Left forelimb (tissue), 1 donor: ENCODE results near the gene PDXDC1.
A peak's percentile ranks its signal among the peaks of the same experiment; 100 is the strongest.
"Not testable (repeated sequence)": the region's sequence is repeated elsewhere in the genome, so short reads cannot be mapped to it uniquely, and the experiment has no call there.

ENCODE experiments used
- DNase-seq: peaks from one replicate; pipeline ENCODE4 v3.0.0-alpha.2; 2018; ENCODE audit warnings: low spot score

Gene PDXDC1

GRCh38 chr16:15133554-15133953, 158.7 kb downstream of the PDXDC1 start:
- DNase-seq = not testable (repeated sequence)

DNA sequence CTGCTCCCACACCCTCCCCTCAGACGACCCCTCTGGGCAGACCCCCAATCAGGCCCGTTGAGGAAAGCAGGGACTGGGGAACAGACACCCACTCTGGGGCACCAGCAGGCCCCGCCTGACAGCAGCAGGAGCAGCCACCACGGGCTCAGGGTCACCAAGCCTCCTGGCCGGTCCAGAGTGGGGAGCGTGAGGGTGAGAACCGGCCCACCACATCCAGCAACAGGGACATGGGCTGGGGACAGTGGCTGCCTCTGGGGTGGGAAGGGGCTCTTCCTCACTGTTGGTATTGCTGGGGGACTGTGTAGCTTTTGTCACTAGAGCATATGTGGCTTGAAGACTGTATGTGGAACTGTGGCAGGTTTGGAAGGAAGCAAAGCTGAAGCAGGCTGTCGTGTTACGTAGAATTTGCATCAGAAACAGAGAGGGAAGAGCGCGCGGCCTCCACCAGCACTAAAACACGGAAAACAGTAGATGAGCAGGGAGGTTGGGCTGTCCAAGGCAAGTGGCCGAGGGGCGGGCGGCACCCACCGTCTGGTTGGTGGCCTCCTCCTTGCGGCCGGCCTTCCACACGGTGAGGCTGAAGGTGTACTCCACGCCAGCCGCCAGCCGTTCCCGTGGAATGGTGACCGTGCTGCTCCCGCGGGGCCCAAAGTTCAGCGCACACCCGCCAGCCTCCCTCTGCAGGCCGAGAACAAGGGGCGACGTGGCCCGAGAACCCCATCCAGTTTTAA, 160.1 kb downstream of the PDXDC1 start:
- DNase-seq = not testable (repeated sequence)

DNA sequence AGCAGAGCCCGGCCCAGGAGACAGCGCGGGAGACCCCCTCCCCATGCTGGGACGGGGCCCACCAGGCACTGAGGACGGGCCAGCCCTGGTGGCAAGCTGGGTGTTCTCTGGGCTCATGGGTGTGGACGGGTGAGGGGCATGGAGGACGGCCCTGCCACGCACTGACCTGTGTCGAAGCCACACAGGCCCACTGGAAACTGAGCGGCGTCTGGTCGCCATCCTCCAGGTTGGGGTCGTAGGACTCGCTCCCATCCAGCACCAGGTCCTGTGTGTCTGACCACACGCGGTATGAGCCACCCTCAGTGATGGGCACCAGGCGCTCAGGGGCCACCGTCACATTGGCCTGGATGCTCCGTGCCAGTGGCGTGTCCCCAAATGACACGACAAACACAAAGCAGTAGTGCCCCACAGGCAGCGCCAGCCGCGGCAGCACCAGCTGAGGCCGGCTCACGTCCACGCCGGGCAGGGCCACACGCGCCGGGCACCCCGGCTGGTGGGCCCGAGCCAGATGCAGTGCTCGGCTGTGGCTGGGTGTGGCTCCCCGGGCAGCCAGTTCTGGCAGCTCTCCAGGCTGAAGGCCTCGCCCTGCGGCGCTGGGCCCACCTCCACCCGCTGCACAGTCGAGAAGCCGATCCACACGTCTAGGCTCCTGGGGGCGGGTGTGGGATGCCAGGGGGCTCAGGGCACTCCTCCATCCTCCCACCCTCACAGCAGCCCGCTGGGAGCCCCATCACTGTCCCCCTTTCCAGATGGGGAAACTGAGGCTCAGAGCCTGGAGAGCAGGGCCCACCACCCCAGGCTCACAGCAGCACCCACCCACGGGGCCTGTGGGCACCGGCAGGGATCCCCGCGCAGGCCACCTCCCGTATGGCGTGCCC, 160.9 kb downstream of the PDXDC1 start:
- DNase-seq = peak; percentile 30

- not testable (repeated sequence) for DNase-seq
Observed at GRCh38 chr16:15137514-15137913, 162.7 kb downstream of the PDXDC1 start.

GRCh38 chr16:15140444-15141365, 165.9 kb downstream of the PDXDC1 start:
- peak; percentile 63 for DNase-seq

DNA sequence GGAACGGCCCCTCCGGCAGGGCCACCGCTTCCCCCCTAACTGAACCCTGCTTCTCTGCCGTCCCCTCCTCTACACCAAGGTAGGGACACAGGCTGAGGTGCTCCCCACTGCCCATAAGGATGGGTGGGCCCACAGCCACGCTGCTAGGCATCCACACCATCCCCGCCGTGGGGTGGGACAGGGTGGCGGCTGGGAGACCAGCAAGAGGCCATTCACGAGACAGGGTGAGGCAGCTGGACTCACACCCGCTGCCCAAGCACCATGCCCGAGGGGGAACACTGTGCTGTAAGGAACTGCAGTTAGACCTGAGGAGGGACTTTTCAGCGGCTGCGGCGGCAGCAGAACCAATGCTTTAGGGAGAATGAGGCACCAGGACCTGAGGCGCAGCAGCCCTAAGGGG, 166.8 kb downstream of the PDXDC1 start:
- peak; percentile 53 for DNase-seq

- DNase-seq = peak; percentile 63
Observed at GRCh38 chr16:15142107-15142890, 167.5 kb downstream of the PDXDC1 start.

GRCh38 chr16:15142891-15143600, 168.2 kb downstream of the PDXDC1 start:
- not testable (repeated sequence) for DNase-seq

- DNase-seq = peak; percentile 68
Observed at GRCh38 chr16:15143601-15144091, 168.8 kb downstream of the PDXDC1 start.

- DNase-seq = peak; percentile 75
Observed at GRCh38 chr16:15144092-15144631, 169.3 kb downstream of the PDXDC1 start.

DNA sequence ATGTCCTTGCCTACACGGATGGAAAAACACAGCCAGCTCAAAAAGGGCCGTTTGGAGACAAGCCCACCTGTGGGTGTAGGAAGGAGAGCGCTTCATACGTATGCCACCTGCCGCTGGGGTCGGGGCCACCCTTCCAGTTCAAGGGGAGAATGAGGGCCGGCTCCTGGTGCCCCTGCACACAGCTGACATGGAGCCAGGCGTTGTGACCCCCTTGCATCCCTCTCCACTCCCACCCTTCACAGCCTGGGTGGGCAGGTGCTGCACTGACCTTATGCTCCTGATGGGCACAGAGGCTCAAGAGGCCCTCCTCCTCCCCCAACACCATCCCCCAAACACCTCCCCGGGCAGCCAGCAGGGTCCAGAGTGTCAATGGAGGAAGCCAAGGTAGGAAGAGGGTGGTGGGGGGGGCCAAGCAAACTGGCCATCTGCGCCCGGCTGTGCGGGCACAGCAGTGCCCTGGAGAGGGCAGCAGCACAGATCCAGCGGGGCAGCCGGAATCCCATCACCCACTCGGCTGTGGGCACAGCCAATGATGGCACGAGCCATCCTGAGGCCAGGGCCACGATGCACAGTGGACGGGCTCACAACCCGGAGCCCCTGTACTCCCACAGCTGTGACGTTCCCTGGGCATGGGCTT, 170.1 kb downstream of the PDXDC1 start:
- peak; percentile 59 for DNase-seq

DNA sequence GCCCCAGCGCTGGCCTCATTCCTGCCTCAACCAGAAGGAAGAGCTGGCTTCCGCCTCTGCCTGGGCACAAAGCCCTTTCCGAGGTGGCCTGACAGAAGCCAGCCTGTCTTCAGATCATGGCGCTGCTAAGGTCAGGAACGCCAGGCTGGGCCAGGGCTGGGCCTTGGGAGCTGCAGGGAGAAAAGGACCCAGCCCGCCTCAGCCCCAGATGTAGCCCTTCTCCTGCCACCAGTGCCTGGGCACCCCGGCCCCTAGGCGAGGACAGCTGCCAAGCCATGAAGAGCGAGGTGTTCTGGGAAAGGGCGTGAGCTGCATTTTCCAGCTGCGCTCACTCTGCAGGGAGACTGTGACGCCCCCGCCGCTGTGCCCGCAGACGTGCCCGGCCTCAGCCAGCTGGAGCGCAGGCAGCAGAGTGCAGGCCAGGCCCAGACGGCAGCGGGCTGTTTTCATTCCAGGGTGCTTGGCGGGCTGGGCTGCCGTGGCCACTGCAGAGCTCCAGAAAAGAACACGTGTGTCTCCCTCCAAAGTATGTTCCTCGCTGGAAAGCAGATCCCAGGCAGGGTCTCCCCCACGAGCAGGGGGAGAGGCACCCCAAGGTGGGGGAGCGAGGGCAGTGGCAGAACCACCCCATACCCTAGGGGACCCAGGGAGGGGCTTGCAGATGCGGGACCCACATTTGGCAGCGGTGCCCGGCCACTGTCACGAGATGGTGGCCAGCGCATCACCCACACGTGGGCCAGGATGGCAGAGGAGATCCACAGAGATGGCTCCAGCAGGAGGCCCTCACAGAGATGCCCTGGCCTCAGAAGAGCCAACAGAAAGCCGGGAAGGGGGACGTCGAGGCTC, 170.8 kb downstream of the PDXDC1 start:
- DNase-seq = peak; percentile 82

- DNase-seq = not testable (repeated sequence)
Observed at GRCh38 chr16:15146264-15146662, 171.4 kb downstream of the PDXDC1 start.

GRCh38 chr16:15148831-15149230, 174.0 kb downstream of the PDXDC1 start:
- not testable (repeated sequence) for DNase-seq

GRCh38 chr16:15149260-15149659, 174.4 kb downstream of the PDXDC1 start:
- DNase-seq = not testable (repeated sequence)

- DNase-seq = not testable (repeated sequence)
Observed at GRCh38 chr16:15154005-15154404, 179.2 kb downstream of the PDXDC1 start.

DNA sequence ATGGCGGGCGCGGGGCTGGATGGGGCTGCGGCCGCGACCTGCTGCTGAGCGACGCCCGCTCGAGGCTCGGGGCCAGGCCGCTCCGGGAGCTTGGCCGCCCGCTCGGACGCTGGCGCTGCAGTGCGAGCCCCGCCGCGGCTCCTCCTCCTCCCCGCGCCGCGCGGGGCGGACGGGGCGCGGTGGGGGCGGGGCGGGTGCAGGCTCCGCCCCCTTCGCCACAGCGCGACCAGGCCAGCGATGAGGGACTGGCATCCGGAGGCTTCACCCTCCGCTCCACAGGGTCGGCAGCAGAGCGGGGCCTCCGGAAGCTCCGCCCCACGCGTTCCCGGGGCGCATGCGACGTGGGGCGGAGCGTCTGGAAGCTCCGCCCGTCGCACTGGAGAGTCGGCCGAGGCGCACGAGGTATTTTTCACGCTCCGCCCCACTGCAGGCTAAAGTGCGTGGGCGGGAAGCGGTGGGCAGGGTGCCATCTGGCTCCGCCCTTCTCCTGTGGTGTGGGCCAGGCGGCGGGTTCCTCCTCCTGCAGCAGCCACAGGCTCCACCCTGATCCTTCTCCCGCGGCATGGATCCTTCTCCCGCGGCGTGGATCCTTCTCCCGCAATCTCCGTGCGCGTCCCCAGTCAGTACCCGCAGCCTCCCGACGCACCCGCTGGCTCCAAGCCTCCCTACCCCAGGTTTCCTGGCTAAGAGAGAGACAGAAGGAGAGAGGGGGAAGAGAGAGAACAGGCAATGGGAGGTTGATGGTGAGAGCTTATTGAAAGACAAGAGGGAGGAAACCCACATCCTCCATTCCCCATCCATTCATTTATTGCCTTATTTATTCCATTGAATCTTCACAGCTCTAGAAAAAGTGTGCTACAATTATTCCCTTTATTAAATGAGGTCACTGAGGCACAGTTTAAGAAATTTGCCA, 180.1 kb downstream of the PDXDC1 start:
- DNase-seq = peak; percentile 89
